Measurements from ENCODE around the gene SLC25A41. TPM values are rescaled to one million over a fixed set of nuclear protein-coding genes. Genes with fewer than 3 reads are reported as not detected.

SLC25A41 gene
- total and polyA plus RNA-seq, 2 experiments from 2014 or later = 0.27 to 0.50 TPM

GRCh38 chr19:6387372-6387771, 46.2 kb downstream of the SLC25A41 start:
- 95% methylated on average over 17 of the region's 19 CpGs for WGBS (ENCODE audit: low lambda C conversion rate, missing lambda C conversion rate)
- no peaks in the 10 kb centered on the region for H3K36me3 ChIP-seq (replicated peaks; ENCODE audit: insufficient read depth, low read depth)

GRCh38 chr19:6384381-6384780, 49.2 kb downstream of the SLC25A41 start:
- WGBS (ENCODE audit: low lambda C conversion rate, missing lambda C conversion rate) = 95% methylated on average over 4 of the region's 4 CpGs
- Histone ChIP-seq H3K9me3 (ENCODE audit: low read depth) (no peaks in the 10 kb centered on the region), H3K79me2 (peaks cover 4% of the 10 kb centered on the region), H3K36me3 (replicated peaks; ENCODE audit: insufficient read depth, low read depth) (no peaks in the 10 kb centered on the region), H2AFZ (no peak overlapping the region), H3K4me3 (no peak overlapping the region), H3K27ac (no peak overlapping the region), H4K20me1 (ENCODE audit: insufficient read depth, poor library complexity, severe bottlenecking) (no peaks in the 10 kb centered on the region), H3K9me2 (replicated peaks; ENCODE audit: insufficient read depth) (no peaks in the 10 kb centered on the region), H3K4me1 (ENCODE audit: insufficient read depth) (no peaks in the 10 kb centered on the region), H3K27me3 (no peaks in the 10 kb centered on the region), H3K4me2 (no peak overlapping the region)
- TF ChIP-seq EZH2 (IDR thresholded peaks at IDR 0.05; ENCODE audit: borderline replicate concordance) (no peak), EZH2phosphoT487 (IDR thresholded peaks at IDR 0.05; ENCODE audit: low read depth, severe bottlenecking, unreplicated experiment) (no peak)
- TF ChIP-seq, protein P1, sequence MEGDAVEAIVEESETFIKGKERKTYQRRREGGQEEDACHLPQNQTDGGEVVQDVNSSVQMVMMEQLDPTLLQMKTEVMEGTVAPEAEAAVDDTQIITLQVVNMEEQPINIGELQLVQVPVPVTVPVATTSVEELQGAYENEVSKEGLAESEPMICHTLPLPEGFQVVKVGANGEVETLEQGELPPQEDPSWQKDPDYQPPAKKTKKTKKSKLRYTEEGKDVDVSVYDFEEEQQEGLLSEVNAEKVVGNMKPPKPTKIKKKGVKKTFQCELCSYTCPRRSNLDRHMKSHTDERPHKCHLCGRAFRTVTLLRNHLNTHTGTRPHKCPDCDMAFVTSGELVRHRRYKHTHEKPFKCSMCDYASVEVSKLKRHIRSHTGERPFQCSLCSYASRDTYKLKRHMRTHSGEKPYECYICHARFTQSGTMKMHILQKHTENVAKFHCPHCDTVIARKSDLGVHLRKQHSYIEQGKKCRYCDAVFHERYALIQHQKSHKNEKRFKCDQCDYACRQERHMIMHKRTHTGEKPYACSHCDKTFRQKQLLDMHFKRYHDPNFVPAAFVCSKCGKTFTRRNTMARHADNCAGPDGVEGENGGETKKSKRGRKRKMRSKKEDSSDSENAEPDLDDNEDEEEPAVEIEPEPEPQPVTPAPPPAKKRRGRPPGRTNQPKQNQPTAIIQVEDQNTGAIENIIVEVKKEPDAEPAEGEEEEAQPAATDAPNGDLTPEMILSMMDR (IDR thresholded peaks at IDR 0.05; ENCODE audit: poor library complexity) = no peak
- no peak for DNase-seq (ENCODE audit: low spot score)

More at GRCh38 chr19:6387372-6387771, 46.2 kb downstream of the SLC25A41 start:
- Histone ChIP-seq H3K4me2 (no peak overlapping the region), H3K79me2 (peaks cover 25% of the 10 kb centered on the region), H2AFZ (no peak overlapping the region), H3K27ac (no peak overlapping the region), H3K9me3 (ENCODE audit: low read depth) (no peaks in the 10 kb centered on the region), H4K20me1 (ENCODE audit: insufficient read depth, poor library complexity, severe bottlenecking) (no peaks in the 10 kb centered on the region), H3K9me2 (replicated peaks; ENCODE audit: insufficient read depth) (no peaks in the 10 kb centered on the region), H3K27me3 (no peaks in the 10 kb centered on the region), H3K4me1 (ENCODE audit: insufficient read depth) (peaks cover 7% of the 10 kb centered on the region), H3K4me3 (no peak overlapping the region)
- DNase-seq (ENCODE audit: low spot score) = no peak
- TF ChIP-seq EZH2phosphoT487 (IDR thresholded peaks at IDR 0.05; ENCODE audit: low read depth, severe bottlenecking, unreplicated experiment) (no peak), EZH2 (IDR thresholded peaks at IDR 0.05; ENCODE audit: borderline replicate concordance) (no peak)
- TF ChIP-seq, protein P1 (IDR thresholded peaks at IDR 0.05; ENCODE audit: poor library complexity) = no peak

- Histone ChIP-seq H2AFZ (no peak overlapping the region), H4K20me1 (ENCODE audit: insufficient read depth, poor library complexity, severe bottlenecking) (no peaks in the 10 kb centered on the region), H3K9me2 (replicated peaks; ENCODE audit: insufficient read depth) (no peaks in the 10 kb centered on the region), H3K9me3 (ENCODE audit: low read depth) (no peaks in the 10 kb centered on the region), H3K4me1 (ENCODE audit: insufficient read depth) (no peaks in the 10 kb centered on the region), H3K27me3 (no peaks in the 10 kb centered on the region), H3K27ac (no peak overlapping the region), H3K79me2 (no peaks in the 10 kb centered on the region), H3K4me2 (no peak overlapping the region), H3K36me3 (replicated peaks; ENCODE audit: insufficient read depth, low read depth) (no peaks in the 10 kb centered on the region), H3K4me3 (no peak overlapping the region)
- no peak for DNase-seq (ENCODE audit: low spot score)
- WGBS (ENCODE audit: low lambda C conversion rate, missing lambda C conversion rate) = 98% methylated on average over 18 of the region's 19 CpGs
- TF ChIP-seq, protein P1 (IDR thresholded peaks at IDR 0.05; ENCODE audit: poor library complexity) = no peak
- no peak for TF ChIP-seq EZH2phosphoT487 (IDR thresholded peaks at IDR 0.05; ENCODE audit: low read depth, severe bottlenecking, unreplicated experiment)
- TF ChIP-seq EZH2 (IDR thresholded peaks at IDR 0.05; ENCODE audit: borderline replicate concordance) = no peak
Measured at GRCh38 chr19:6383188-6383587, 50.4 kb downstream of the SLC25A41 start.
